Loucy (cell line): ENCODE data around the gene HOXC4.

Source experiments
- EZH2phosphoT487 ChIP-seq: fragments of 200-600 bp; IDR thresholded peaks from 2 replicates; pipeline ENCODE4 v1.6.1; 2018; ENCODE audit warnings: antibody characterized with exemption, mild to moderate bottlenecking, moderate library complexity, borderline replicate concordance
- TF ChIP-seq, protein P1 (sequence below): fragments of 200-600 bp; sonication (generic); conservative IDR thresholded peaks from 2 replicates; pipeline ENCODE4 v1.5.1; 2014; ENCODE audit warnings: mild to moderate bottlenecking, antibody characterized with exemption, low read length

DNA sequence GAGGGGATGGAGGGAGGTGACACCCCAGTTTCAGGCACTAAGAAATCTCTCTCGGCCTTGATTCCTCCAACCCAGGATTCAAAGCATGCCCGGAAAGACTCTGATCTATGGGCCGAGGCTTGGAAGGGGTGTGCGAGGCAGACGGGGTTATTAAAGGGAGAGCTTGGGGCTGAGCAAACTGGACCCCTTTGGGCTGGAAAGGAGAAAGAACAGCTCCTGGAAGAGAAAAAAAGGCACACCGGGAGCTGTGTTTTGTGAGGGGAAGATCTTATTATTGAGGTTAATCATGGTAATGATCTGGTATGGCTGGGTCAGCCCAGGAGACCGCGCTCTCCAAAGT is 5.7 kb upstream of the HOXC4 start:
- TF ChIP-seq, protein P1, sequence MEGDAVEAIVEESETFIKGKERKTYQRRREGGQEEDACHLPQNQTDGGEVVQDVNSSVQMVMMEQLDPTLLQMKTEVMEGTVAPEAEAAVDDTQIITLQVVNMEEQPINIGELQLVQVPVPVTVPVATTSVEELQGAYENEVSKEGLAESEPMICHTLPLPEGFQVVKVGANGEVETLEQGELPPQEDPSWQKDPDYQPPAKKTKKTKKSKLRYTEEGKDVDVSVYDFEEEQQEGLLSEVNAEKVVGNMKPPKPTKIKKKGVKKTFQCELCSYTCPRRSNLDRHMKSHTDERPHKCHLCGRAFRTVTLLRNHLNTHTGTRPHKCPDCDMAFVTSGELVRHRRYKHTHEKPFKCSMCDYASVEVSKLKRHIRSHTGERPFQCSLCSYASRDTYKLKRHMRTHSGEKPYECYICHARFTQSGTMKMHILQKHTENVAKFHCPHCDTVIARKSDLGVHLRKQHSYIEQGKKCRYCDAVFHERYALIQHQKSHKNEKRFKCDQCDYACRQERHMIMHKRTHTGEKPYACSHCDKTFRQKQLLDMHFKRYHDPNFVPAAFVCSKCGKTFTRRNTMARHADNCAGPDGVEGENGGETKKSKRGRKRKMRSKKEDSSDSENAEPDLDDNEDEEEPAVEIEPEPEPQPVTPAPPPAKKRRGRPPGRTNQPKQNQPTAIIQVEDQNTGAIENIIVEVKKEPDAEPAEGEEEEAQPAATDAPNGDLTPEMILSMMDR: no peak
- no peak for TF ChIP-seq EZH2phosphoT487
